Measurements from ENCODE around the gene GPN2.

Gene GPN2

DNA sequence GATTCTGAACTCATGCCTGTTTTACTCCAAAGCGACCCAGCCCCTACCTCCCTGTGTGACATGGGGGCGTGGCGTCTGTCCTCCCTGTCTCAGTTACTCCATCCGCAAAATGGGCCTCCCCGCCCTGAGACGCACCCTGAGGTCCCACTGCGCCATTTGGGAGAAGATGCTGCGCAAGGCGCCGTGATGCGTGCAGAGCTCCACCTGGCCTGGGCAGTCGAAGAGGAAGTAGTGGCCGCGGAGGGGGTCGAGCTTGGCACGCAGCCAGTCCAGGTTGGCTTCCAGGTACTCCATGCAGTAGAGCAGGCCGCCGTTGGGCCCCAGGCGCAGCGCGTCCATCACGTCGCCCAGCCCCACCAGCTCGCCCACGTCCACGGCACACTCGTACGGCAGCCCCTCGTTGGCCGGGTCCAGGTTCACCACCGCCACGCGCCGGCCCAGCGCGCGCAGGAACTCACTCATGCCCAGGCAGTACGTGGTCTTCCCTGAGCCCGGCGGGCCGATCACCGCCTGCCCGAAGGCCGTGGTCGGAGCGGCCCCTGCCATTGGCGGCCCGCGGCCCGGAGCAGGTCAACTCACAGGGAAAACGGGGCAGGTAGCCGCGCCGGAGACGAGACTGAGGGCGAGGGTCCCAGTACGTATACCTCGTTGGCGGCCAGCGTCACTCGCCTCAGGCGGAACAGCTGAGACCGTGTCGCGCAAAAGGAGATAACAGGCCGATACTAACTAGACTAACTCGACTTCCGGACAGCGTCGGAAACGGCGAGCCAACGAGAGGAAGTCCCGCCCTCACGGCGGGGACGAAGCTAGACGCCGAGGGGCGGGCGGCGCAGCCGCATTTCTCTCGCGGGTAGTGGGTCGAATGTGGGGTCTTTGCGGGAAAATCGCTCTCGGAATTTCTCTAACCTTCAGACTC is at the start of gene GPN2:
TSS of gene GPN2 (minus strand) at position 733 of the 916 bp plus-strand sequence. CDS start at position 546, 187 bp downstream.
- DNase-seq (ENCODE audit: low spot score): peak; percentile 87

DNA sequence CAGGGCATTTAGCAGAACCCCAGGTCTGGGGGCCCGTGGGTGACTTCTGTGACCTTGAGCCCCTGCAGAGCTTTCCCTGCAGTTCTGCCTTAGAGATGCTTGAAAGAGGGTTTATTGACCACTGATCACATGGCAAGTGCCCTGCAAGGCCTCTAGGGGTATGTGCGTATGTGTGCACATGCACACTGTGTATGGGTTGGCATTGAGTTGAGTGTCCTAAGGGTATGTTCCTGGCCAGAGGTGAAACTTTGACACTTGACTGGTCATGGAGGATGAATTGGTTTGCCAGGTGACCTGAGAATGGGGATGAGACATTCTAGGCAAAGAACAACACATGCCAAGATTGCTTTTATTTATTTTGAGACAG is 48.6 kb upstream of the GPN2 start:
- no peak for DNase-seq (ENCODE audit: low spot score)

DNA sequence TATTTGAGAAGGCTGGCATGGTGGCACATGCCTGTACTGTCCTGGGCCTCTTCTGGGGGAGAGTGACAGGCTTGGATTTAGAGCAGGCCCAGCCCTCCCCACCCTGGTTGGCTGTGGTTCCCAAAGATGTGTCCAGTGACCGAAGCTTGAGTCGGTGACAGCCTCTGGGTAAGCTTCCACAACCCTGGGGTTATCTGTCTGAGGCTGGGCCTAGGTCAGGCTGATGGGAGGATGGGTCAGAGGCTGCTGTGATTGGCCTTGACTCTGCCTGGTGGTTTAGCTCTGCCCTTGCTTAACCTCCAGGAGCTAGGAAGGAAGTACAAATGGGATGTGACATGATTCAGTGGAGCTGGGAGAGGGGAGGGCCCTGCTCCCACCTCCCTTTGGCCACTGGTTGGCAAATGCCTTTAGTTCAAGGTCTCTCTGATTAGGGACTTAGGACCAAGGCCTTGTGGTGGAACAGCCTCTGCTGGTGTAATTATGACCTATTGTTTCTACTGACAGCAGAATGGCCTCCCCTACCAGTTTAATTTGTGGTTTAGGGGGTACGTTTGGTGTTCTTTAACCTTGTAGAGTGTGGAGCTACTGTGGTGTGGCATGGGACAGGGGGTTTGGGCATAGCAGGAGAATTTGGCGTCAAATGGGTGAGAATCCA is 48.0 kb upstream of the GPN2 start:
- DNase-seq (ENCODE audit: low spot score): no peak

DNA sequence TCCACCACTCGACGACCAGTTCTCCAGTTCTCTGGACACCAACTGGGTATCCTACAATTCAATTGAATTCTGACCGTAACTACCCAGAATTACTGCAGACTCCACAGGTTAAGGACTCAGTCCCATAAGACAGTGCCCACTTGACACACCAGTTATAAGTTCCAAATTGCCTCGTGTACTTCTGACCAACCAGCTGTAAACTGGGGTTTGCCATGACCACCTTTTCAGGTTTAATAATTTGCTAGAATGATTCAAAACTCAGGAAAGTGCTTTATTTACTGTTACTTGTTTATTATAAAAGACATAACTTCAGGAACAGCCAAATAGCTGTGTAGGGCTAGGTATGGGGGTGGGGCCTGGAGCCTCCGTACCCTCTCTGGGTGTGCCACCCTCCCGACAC is 46.7 kb upstream of the GPN2 start:
- DNase-seq (ENCODE audit: low spot score): no peak

DNA sequence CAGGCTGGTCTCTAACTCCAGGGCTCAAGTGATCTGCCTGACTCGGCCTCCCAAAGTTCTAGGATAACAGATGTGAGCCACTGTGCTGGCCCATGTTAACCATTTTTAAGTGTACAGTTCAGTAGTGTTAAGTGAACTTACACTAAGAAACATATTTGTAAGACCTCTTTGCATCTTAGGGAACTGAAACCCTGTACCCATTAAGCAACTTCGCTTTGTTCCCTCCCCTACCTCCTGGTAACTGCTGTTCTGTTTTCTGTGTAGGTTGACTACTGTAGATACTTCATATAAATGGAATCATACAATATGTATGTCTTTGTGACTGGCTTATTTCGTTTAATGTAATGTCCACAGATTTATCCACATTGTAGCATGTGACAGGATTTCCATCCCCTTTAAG is 42.4 kb upstream of the GPN2 start:
- DNase-seq (ENCODE audit: low spot score): no peak

DNA sequence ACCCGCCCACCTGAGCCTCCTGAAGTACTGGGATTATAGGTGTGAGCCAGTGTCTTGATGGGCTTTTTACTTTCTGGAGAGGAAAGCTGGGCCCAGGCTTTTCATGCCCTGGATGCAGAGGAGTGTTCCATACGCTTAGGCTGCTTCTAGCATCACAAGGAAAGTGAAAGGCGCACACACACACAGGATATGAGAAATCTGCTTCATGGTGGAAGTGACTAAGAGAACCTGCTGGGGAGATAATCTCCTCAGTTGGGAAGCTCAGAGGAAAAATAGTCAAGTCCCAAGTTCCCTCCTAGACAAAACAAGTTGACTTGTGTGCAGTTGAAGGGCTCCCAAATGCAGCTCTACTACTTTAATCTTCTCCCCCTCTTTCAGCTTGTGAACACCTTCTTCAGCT is 33.6 kb upstream of the GPN2 start:
- peak; percentile 16 for DNase-seq (ENCODE audit: low spot score)

DNA sequence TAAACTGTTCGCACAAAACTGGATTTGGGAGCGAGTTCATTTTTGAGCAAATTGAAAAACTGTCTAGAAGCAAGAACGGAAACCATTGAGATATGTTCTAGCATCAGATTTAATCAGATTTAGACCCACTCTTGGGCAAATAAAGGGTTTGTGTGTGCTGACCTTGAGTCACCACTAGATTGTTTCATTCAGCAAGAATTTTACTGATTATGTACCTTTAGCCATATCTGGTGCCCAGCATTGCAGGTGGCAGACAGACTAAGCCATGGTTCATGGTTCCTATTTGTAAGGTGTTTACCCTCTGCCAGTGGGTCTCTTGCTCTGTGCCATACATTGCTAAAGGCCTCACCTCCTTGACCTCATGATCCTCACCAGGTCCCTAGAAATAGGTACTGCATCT is 32.8 kb upstream of the GPN2 start:
- DNase-seq (ENCODE audit: low spot score): no peak

DNA sequence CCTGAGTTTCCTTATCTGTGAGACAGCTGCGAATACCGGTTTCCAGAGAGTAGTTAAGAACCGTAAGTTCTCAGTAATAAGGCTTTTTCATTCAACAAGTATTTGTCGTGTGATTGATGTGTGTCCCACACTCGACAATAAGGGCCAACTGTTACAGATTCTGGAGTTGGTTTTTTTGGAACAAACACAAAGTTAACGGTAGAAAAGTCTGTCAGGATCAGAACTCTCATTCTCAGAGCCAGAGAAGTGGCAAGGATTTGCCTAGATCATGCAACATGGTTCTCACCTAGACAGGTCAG is 32.3 kb upstream of the GPN2 start:
- no peak for DNase-seq (ENCODE audit: low spot score)

DNA sequence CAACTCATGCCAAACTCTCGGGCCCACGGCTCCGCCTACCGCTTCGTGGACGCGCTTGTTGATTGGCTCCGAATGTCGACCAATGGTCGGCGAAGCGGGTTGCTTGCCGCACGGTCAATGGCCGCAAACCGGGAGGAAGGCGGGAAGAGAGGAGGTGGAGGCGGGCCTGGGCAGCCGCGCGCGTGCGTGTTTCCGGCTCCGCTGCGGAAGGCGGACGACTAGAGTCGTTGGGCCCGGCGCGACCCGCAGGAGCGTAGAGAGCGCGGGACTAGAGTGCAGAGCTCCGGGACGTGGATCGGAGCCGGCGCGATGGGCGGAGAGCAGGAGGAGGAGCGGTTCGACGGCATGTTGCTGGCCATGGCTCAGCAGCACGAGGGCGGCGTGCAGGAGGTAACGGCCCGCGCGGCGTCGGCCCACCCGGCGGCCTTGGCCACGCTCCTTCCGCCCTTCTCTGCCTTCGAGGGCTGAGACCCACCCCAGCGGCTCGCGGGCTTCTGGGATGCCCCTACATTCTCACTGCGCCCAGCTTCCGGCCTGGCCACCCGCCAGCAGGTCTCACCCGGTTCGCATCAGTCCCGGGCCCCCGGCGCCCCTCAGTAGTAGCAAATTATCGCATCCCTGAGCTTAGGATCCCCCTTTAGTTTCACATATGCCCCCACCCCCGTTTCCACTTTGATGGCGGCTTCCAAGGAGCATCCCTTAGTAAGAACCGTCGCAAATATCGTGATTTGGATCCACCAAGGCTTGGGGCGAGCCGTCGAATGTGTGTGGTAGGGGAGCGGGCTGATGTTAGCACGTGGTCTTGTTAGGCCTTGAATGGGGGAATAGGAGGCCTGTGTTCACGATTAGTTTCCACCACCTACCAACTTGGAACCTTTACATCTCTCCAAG is 31.7 kb upstream of the GPN2 start, which contains the start of gene NUDC:
TSS of gene NUDC (plus strand) at position 204 of the 891 bp plus-strand sequence. CDS start at position 310, 106 bp downstream.
- DNase-seq (ENCODE audit: low spot score): peak; percentile 99

DNA sequence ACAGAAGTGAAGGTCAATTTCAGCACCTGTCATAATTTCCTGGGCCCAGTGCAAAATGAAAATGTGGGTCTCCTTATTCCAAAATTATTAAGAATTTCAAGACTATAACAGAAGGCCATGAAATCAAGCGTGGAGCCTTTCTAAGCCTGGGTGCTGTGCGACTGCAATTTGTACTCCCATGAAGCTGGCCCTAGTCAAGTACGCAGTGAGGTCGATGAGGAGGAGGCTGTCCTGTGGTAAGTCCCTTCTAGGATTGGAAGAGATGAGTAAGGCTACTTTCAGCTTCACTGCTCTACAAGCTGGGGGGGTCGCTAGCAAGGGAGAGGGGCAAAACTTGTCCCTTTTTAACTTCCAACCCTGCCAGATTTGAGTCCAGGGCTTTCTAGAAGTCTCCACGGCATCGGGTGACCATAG is 31.1 kb upstream of the GPN2 start:
- DNase-seq (ENCODE audit: low spot score): no peak

DNA sequence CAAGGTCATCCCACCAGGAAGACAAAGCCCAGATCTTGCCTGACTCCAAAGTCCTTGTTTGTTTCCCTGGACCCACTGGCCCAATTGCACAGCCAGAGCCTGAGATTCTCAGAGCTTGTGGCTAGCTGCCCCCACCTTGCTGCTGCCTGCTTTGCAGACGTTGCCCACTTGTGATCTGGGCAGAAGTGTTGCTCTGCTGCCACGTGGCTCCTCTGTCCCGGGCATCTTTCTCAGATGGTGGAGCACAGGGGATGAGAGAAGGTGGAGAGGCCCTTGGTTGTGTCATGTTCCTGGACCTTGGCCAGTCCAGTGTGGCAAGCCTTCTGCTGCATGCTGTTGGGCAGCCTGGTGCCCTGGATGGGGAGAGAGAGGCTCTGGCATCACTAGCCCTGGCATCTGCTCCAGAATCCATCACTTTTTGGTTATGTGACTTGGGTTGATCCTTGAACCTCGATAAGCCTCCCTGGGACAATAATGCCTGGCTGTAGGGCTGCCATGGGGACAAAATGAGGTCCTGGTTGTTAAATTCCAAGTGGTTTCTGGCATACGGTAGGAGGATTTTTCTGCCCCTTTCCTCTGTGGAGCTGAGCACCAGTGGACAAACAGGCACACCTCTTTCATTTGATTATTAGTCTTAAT is 25.2 kb upstream of the GPN2 start:
- no peak for DNase-seq (ENCODE audit: low spot score)

DNA sequence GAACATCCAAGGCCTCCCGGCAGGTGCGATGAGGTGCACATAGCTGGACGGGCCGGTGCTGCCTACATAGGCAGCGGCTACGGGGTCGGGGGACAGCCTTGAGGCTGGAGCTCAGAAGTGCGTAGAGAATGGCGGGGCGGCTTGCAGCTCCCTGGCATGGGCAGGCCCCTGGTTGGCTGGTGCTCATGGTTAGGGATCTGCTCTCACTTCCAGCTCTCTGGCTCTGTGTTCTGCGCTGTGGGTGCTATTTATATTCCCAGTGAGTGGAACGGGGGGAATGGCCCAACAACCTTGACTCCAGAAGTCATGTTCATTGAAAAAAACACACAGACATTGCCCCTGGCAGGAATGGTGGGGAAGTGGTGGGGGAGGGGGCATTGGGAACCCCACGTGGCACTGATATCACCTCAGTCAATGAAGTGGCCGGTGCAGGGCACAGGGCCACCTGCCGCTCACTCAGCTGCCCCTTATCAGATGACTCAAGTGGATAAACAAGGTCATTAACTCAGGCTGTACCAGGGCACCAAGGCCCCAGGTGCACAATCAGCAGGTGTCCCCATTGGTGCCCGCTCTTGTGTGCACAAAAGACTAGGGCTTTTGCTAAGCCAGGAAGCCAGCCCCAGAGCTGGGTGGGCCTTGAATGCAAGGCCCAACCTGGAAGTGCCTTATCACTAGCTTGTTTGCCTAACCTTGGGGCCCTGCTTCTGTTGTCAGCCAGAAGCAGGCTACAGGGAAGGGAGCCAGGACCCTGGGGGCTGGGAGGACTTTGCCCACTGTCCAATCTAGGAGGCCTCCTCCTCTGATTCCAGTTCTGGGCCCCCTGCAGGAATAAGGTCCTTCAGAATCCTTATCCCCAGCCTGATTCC is 23.9 kb upstream of the GPN2 start, which contains the start of gene NR0B2:
TSS of gene NR0B2 (minus strand) at position 222 of the 866 bp plus-strand sequence. CDS start at position 187, 35 bp downstream.
- DNase-seq (ENCODE audit: low spot score): no peak

DNA sequence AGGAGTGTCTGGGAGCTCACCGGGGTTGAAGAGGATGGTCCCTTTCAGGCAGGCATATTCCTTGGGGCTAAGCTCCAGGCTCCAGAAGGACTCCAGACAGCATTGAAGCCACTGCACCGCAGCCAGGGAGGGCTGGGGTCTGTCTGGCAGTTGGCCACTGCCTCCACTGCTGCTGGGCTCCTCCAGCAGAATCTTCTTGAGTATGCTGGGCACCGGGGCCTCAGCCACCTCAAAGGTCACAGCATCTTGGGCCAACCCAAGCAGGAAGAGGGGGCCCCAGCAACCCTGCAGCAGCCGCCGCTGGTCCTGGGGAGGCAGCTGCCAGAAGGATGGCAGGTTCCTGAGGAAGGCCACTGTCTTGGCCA is 23.3 kb upstream of the GPN2 start:
- no peak for DNase-seq (ENCODE audit: low spot score)

DNA sequence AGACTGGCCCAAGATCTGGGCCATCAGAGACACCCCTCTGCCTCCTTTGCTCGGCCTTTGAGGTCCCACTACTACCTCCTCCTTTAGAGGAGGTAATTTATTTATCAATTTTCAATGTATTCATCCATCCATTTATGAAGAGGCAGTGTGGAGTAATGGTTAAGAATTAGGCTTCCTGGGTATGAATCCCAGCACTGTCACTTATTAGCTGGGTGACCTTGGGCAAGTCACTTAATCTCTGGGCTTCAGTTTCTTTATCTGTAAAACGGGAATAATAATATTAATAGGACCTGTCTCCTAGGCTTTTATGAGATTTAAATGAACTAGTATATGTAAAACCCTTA is 22.0 kb upstream of the GPN2 start:
- DNase-seq (ENCODE audit: low spot score): no peak

DNA sequence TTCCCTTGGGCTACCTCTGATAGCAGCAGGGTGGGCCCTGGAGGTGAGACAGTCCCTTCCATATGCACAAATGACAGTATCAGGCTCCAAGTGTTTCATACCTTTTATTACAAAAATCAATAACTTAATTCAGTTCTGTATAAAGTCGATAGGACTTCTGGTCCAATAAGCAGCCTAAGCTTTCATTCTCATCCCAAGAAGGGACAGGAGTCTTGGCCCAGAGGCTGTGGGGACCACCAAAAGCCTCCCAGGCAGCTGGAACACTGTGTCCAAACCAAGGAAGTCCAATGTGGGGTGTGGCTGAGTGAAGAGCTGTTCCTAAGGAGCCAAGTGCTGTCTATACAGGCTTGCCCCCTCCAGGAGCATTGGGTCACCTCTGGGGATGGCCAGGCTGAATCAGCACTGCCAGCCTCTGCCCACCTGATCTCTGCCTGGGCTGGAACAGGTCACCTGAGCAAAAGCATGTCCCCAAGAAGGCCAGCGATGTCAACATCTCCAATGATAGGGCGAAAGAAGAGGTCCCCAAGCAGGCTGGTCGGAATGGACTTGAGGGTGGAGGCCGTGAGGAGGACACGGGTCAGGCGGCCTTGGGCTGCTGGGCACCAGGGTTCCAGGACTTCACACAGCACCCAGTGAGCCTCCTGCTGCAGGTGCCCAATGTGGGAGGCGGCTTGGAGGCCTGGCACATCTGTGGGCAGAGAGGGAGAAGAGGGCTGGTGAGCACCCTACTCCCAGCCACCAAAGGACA is 21.5 kb upstream of the GPN2 start:
- no peak for DNase-seq (ENCODE audit: low spot score)

DNA sequence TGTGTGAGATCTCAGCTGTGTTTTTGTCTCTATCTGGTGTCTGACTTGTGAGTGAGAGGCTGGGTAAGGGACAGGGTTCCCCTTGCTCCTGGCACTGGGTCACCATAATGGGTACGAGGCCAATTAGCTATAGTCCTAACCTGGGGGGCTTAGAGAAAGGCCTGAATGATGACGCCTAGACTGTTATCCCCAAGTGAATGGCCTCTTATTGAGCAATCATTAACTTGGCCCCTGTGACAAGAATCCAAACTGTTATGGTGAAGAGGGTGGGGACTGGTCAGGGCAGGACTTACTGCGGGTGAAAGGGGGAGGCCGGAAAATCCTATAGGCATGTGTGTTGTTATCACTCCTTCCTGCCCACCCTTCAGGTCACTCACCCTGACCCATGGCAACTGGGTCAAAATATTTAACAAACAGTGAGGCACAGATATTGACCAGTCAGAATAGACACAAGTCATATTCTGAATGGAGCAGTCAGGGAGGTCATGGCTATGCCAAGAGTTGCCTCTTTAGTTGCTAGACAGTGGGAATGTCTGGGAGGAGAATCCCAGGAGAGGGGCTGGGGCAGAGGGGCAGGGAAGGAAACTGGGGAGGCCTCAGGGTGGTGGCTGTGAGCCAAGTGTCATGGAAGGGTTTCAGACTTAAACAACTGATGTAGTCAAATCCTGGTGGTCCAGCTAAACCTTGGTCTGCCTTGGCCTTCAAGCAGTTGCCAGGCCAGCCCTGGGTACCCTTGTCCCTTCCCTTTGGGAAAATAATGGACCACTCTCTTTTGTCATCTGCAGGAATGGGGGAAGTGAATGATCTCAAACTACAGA is 20.5 kb upstream of the GPN2 start:
- no peak for DNase-seq (ENCODE audit: low spot score)

DNA sequence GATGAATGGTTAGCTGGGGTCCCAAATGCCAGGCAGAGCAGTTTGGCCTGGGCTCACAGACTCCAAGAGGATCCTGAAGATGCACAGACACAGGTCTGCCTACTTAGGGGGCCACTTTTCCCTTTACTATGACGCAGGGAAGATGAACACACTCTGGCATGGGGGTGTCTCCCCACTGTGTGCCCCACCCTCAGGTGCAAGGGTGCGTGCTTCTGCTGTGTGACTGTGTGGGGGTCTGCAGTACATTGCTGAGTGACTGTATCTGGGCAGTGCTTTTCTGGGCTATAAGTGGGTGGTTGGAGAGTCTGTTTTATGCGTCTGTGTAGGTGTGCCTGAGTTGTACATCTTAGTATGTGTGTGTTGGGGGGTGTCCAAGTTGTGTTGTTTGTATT is 19.9 kb upstream of the GPN2 start:
- no peak for DNase-seq (ENCODE audit: low spot score)

DNA sequence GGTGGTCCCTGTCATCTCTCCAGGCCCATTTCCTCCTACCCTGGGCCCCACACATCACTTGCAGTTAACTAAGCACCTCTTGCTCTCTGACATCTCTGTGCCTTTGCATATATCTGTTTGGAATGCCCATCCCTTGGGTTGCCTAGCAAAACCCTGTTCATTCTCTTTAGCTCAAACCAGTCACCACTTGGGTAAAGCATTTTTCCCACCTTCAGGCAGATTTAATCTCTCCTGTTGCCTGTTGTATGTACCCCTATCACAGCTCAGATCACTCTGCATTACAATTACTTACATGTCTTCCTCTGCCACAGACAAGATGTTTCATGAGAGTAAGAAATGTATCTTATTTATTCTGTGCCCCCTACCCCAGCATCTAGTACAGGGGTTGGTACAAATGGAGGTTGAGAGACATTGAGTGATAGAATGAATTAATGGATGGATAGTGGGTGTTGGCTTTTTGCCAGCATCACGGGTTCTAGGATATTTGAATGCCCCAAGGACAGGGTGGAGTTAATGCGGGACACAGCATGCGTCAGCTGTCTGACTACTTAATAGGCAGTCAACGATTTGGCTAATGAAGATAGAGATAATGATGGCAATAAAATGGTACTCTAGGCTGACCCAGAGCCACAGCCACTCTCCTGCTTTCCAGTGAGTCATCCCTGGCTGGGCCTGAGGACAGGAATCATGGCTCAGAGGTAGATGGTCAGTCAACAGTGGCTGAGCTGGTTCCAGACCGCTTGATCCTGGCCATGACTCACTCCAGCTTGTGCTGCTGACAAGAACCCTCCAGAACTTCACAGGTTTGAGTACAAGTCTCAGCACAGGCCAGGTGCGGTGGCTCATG is 17.2 kb upstream of the GPN2 start:
- no peak for DNase-seq (ENCODE audit: low spot score)
